Kidney (tissue), 14 donors: ENCODE results near the gene TOGARAM2. TPM values are rescaled to one million over a fixed set of nuclear protein-coding genes. Genes with fewer than 3 reads are reported as not detected.

Experiments used
- DNase-seq, 5 donors: peaks; one replicate each; pipeline ENCODE4 v3.0.0-alpha.2; 2013 to 2020
- FAIRE-seq: peaks from 2 replicates; lab custom pipeline; 2012; peaks lifted over from hg19 to GRCh38; lab: Jason Lieb, UNC
- H3K27ac ChIP-seq, 2 donors: one replicate each; pipeline ENCODE4 v1.7.0; 2013; ENCODE audit warnings: low read depth in 2 of 2, low read length in 2 of 2, inconsistent platforms in 1 of 2
- H3K27me3 ChIP-seq: one replicate; pipeline ENCODE4 v1.7.1; 2013; ENCODE audit warnings: low read length, inconsistent platforms; ENCODE audit not compliant: control insufficient read depth, insufficient read depth
- H3K36me3 ChIP-seq, 3 donors: one replicate each; pipeline versions ENCODE4 v1.7.0 to v1.7.1; 2013; ENCODE audit warnings: low read length in 3 of 3, control low read depth in 1 of 3, inconsistent platforms in 1 of 3; ENCODE audit not compliant: insufficient read depth in 3 of 3, control insufficient read depth in 2 of 3
- H3K4me1 ChIP-seq, 3 donors: one replicate each; pipeline versions ENCODE4 v1.7.0 to v1.7.1; 2013; ENCODE audit warnings: low read length in 3 of 3, inconsistent platforms in 1 of 3, low read depth in 1 of 3; ENCODE audit not compliant: control insufficient read depth in 2 of 3, insufficient read depth in 2 of 3
- H3K4me3 ChIP-seq, 3 donors: one replicate each; pipeline versions ENCODE4 v1.7.0 to v1.8.1; 2013; ENCODE audit warnings: low read length in 3 of 3, control low read depth in 1 of 3, inconsistent platforms in 1 of 3
- H3K9ac ChIP-seq, 3 donors: one replicate each; pipeline versions ENCODE4 v1.7.0 to v1.7.1; 2013; ENCODE audit warnings: low read length in 3 of 3, control low read depth in 1 of 3, inconsistent platforms in 1 of 3
- H3K9me3 ChIP-seq, 3 donors: one replicate each; pipeline versions ENCODE4 v1.7.0 to v1.7.1; 2013; ENCODE audit warnings: low read length in 3 of 3, control low read depth in 1 of 3, inconsistent platforms in 1 of 3; ENCODE audit not compliant: control insufficient read depth in 2 of 3, insufficient read depth in 1 of 3
- intact Hi-C: fragments of 100-400 bp; cut with DNase I; formaldehyde crosslinking; loops from one replicate; pipeline ENCODE4 v1.11.1; 2022
- polyA plus RNA-seq: library from polyadenylated mRNA; stranded (reverse); fragments of 350-450 nt; fragmentation: Illumina TruSeq; extraction: RNeasy Lipid Tissue Mini Kit (QIAGEN cat#74804); gene quantifications from one replicate; pipeline ENCODE4 v1.2.3, GENCODE V29; 2014; ENCODE audit warnings: low read depth, low replicate concordance; ENCODE audit not compliant: insufficient read depth
- total RNA-seq: library from RNA; stranded (reverse); fragmentation: NEBNext Ultra II Directional; extraction: Animal tissue kit (Norgen Biotek cat#: 25700); gene quantifications from one replicate; pipeline ENCODE4 v1.2.1, GENCODE V29; 2021
- TF ChIP-seq, protein P1 (sequence below): IDR thresholded peaks from 3 replicates; pipeline ENCODE4 v1.5.1; 2012; ENCODE audit warnings: mild to moderate bottlenecking, moderate library complexity, borderline replicate concordance; ENCODE audit not compliant: insufficient read depth; ENCODE audit errors: extremely low read depth
- donor health status: control.
- donor health status: control.
- donor health status: control.
- donor health status: control.
- donor health status: control.
- donor health status: DM: yes; HTN: yes; CAD: no.
- donor health status: Normal renal cell carcinoma (clear cell type).

TOGARAM2 gene
- total and polyA plus RNA-seq, 2 donors from 2014 or later, result 0.60 to 1.4 TPM

DNA sequence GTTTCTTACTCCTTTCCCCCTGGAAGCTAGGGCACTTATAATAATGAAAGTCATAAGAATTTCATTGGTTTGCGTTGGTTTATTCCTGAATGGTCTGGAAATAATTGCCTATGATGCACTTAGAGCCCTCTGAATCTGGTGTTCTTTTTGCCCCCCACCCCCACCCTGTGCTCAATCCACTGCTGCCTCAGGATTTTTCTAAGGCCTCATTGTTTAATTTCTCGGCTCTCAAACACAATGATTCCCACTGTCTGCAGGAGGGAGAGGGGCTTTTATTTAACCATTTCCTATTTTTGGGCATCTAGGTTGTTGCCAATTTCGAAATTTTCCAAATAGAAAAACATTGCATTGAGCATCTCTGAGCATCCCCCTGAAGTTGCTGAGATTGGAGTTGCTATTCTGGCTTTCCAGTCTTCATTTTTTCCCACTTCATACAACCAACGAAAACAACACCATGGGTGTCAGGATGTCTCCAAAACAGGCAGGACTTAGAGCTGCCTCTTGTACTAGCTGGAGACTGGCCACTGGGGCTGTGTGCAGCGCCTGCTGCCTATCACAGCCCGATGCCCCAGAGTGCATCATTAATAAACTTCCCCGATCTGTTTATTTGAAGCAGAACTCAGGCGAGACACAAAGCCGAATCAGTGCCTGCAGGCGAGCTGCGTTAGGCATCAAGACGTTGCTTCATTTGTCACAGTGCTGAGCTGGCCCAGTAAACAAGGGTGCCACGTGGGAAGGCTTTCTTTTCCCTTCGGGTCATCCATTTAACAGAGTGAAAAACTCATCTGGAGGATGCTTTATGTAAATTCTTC, 95.0 kb downstream of the TOGARAM2 start:
- TF ChIP-seq, protein P1, sequence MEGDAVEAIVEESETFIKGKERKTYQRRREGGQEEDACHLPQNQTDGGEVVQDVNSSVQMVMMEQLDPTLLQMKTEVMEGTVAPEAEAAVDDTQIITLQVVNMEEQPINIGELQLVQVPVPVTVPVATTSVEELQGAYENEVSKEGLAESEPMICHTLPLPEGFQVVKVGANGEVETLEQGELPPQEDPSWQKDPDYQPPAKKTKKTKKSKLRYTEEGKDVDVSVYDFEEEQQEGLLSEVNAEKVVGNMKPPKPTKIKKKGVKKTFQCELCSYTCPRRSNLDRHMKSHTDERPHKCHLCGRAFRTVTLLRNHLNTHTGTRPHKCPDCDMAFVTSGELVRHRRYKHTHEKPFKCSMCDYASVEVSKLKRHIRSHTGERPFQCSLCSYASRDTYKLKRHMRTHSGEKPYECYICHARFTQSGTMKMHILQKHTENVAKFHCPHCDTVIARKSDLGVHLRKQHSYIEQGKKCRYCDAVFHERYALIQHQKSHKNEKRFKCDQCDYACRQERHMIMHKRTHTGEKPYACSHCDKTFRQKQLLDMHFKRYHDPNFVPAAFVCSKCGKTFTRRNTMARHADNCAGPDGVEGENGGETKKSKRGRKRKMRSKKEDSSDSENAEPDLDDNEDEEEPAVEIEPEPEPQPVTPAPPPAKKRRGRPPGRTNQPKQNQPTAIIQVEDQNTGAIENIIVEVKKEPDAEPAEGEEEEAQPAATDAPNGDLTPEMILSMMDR, result no peak
- Histone ChIP-seq H3K4me1 (no peaks in the 10 kb centered on the region), H3K36me3 (no peaks in the 10 kb centered on the region), H3K27me3 (no peaks in the 10 kb centered on the region), H3K9me3 (peaks cover 0 to 18% (median 0%) of the 10 kb centered on the region in 3 donors), H3K4me3 (no peak overlapping the region), H3K9ac (no peak overlapping the region), H3K27ac (no peak overlapping the region)
- FAIRE-seq (no peak), DNase-seq (no peak)
- intact Hi-C loops, result no loop called here

DNA sequence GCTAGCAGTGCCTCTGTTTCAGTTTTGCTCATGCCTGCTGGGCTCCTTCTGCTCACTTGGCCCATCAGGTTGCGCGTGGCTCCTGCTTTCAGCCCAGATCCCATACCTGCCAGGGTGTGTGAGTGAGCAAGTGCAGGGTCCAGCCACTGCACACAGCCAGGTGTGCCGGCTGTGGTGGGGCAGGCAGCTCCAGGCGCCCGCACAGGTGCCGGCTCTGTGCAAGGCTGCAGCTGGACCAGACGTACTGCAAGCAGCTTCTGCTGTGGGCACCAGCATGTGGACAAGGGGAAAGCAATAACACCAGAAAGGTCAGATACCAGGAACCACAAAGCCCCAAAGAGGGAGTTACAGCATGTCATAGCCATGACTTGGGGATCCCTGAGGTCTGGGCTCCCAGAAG, 98.8 kb downstream of the TOGARAM2 start:
- TF ChIP-seq, protein P1, result no peak
- Histone ChIP-seq H3K9me3 (peaks cover 0 to 18% (median 0%) of the 10 kb centered on the region in 3 donors), H3K4me1 (no peaks in the 10 kb centered on the region), H3K27ac (no peak overlapping the region), H3K9ac (no peak overlapping the region), H3K4me3 (no peak overlapping the region), H3K27me3 (no peaks in the 10 kb centered on the region), H3K36me3 (no peaks in the 10 kb centered on the region)
- intact Hi-C loops, result no loop called here
- FAIRE-seq (no peak), DNase-seq (no peak)

DNA sequence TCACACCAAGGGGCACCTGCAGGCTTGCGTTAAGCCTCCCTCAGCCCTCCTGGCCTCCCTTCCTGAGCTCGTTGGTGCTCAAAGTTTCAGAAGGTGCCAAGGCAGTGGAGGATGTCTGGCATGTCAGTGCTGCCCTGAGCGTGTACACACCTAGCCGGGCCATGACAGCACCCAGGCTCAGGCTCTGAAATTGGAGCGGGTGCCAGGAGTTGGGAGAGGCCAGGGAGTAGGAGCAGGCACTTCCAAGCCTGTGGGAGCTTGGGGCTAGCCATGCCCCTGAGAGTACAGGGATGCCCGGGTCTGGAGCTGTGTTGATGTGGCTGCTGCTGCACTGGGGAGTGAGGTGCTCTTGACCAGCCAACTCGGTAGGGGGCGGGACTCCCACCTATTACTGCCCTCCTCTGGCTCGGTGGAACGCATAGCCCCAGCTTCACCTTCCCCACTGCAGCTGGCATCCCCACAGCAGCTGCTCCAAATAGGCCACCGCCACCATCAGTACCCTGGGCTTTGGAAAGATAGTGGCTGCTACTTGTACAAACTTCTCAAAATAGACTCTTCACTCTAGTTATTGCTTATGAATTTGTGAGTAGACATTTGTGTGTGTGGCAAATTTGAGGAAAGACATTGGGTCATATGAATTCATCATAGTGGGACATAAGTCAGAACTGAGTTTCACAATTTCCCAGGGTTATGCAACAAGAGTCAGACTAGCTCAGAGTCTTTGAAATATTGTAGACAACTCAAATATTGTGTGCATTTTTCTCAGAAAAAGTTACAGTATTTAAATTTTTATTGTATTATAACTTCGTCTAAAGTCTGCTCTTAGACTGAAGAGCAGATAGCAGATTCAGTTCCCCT, 100.0 kb downstream of the TOGARAM2 start:
- H3K4me1 ChIP-seq, result no peaks in the 10 kb centered on the region
- no peak overlapping the region for H3K27ac ChIP-seq
- H3K4me3 ChIP-seq, result no peak overlapping the region
- intact Hi-C loops, result no loop called here
- TF ChIP-seq, protein P1, result no peak
- no peaks in the 10 kb centered on the region for H3K36me3 ChIP-seq
- no peak overlapping the region for H3K9ac ChIP-seq
- H3K27me3 ChIP-seq, result no peaks in the 10 kb centered on the region
- FAIRE-seq, result no peak
- H3K9me3 ChIP-seq, result peaks cover 0 to 18% (median 0%) of the 10 kb centered on the region in 3 donors
- no peak for DNase-seq
